Measurements from ENCODE around the gene ELAVL3. TPM values are rescaled to one million over a fixed set of nuclear protein-coding genes. Genes with fewer than 3 reads are reported as not detected.

Gene ELAVL3
- polyA plus RNA-seq, 3 donors: not detected

GRCh38 chr19:11401808-11402543 is 78.9 kb downstream of the ELAVL3 start:
- H3K9ac ChIP-seq (ENCODE audit: insufficient read depth, low read length, poor library complexity, severe bottlenecking): no peak overlapping the region
- H3K4me1 Mint-ChIP-seq: peaks cover 12% of the 10 kb centered on the region
- no peak overlapping the region for H3K27ac ChIP-seq (ENCODE audit: low read depth in 1 of 2, low read length in 2 of 2)
- H3K9me3 Mint-ChIP-seq: no peaks in the 10 kb centered on the region
- no peak for TF ChIP-seq CTCF (IDR thresholded peaks at IDR 0.05)
- 93% methylated on average over 5 of the region's 9 CpGs for WGBS (ENCODE audit: insufficient coverage)
- no peak overlapping the region for H2AFZ ChIP-seq (ENCODE audit: insufficient read depth, low read depth, low read length, poor library complexity, severe bottlenecking)
- no peaks in the 10 kb centered on the region for H3K36me3 ChIP-seq (replicated peaks in 1 of 2; ENCODE audit: control insufficient read depth in 1 of 2, insufficient read depth in 2 of 2, low read length in 2 of 2)
- H3K4me1 ChIP-seq (ENCODE audit: control insufficient read depth in 1 of 2, insufficient read depth in 2 of 2, low read length in 2 of 2): peaks cover 10 to 11% of the 10 kb centered on the region in 2 donors
- peaks cover 0 to 2% of the 10 kb centered on the region in 2 donors for H3K27me3 ChIP-seq (ENCODE audit: control insufficient read depth in 2 of 2, insufficient read depth in 2 of 2, low read length in 2 of 2)
- peaks cover under 1 to 18% (median 14%) of the 10 kb centered on the region in 3 donors for H3K27me3 Mint-ChIP-seq (ENCODE audit: low read depth in 3 of 3)
- H3K79me2 ChIP-seq (ENCODE audit: insufficient read depth, low read length): no peaks in the 10 kb centered on the region
- no peak overlapping the region for H3K27ac Mint-ChIP-seq
- intact Hi-C loops (cut with micrococcal nuclease): no loop called here
- no peaks in the 10 kb centered on the region for H3K9me3 ChIP-seq (replicated peaks in 1 of 2; ENCODE audit: control insufficient read depth in 1 of 2, insufficient read depth in 1 of 2, low read length in 2 of 2)
- H3K36me3 Mint-ChIP-seq: no peaks in the 10 kb centered on the region
- no peaks in the 10 kb centered on the region for H4K20me1 ChIP-seq (ENCODE audit: insufficient read depth, low read length)
- H3K4me3 Mint-ChIP-seq: no peak overlapping the region
- H3K4me2 ChIP-seq (replicated peaks; ENCODE audit: extremely low read depth, low read length, poor library complexity, severe bottlenecking): no peak overlapping the region
- H3K4me3 ChIP-seq (replicated peaks in 1 of 3; ENCODE audit: low read depth in 2 of 3, low read length in 3 of 3): no peak overlapping the region
- no peak for DNase-seq

Small RNA genes lying within 50 kb of the gene (small RNA-seq; reads per million reads assigned to genes)
- not detected for gene MIR7974 (ENCODE audit: insufficient read length, low read depth)
- gene RF00019 (ENCODE audit: insufficient read length, low read depth): not detected
- gene RN7SL833P (ENCODE audit: insufficient read length, low read depth): not detected

Other genes starting within 250 kb of the ELAVL3 start
- gene ANGPTL8, start 241.4 kb downstream of the ELAVL3 start, polyA plus RNA-seq: not detected
- gene DOCK6, start 218.5 kb downstream of the ELAVL3 start, polyA plus RNA-seq: under 1 TPM; 0.03 to 0.93 (median 0.18) TPM
- under 1 TPM in 2 of 3 donors, not detected in 1; 0.08 to 0.31 TPM for gene TSPAN16, start 184.9 kb downstream of the ELAVL3 start, polyA plus RNA-seq
- gene RAB3D, start 141.4 kb downstream of the ELAVL3 start, polyA plus RNA-seq: 10 to 100 TPM; 52.9 to 78.1 (median 60.8) TPM
- 100 to 1,000 TPM; 252 to 335 (median 263) TPM for gene TMEM205, start 134.8 kb downstream of the ELAVL3 start, polyA plus RNA-seq
- gene CCDC159, start 134.5 kb downstream of the ELAVL3 start, polyA plus RNA-seq: 100 to 1,000 TPM in 1 of 3 donors, 10 to 100 TPM in 2; 37.1 to 374 (median 38.3) TPM
- gene PLPPR2, start 125.6 kb downstream of the ELAVL3 start, polyA plus RNA-seq: 10 to 100 TPM; 35.0 to 99.4 (median 45.5) TPM
- 10 to 100 TPM in 1 of 3 donors, 1 to 10 TPM in 2; 5.9 to 11.5 (median 8.7) TPM for gene SWSAP1, start 106.4 kb downstream of the ELAVL3 start, polyA plus RNA-seq
- gene EPOR, start 96.7 kb downstream of the ELAVL3 start, polyA plus RNA-seq: 10 to 100 TPM in 1 of 3 donors, 1 to 10 TPM in 2; 6.8 to 16.8 (median 8.2) TPM
- 1 to 10 TPM in 1 of 3 donors, not detected in 2; 1.7 TPM for gene RGL3, start 61.7 kb downstream of the ELAVL3 start, polyA plus RNA-seq
- gene ODAD3, start 45.9 kb downstream of the ELAVL3 start, polyA plus RNA-seq: under 1 TPM; 0.43 to 0.88 (median 0.61) TPM
- gene PRKCSH, start 45.4 kb downstream of the ELAVL3 start, polyA plus RNA-seq: 100 to 1,000 TPM in 1 of 3 donors, 10 to 100 TPM in 2; 24.9 to 172 (median 28.4) TPM
- gene ZNF653, start 24.8 kb upstream of the ELAVL3 start, polyA plus RNA-seq: 1 to 10 TPM in 2 of 3 donors, under 1 TPM in 1; 0.88 to 8.1 (median 1.2) TPM
- gene ECSIT, start 48.1 kb upstream of the ELAVL3 start, polyA plus RNA-seq: 10 to 100 TPM; 26.4 to 31.6 (median 28.3) TPM
- gene CNN1, start 57.8 kb upstream of the ELAVL3 start, polyA plus RNA-seq: not detected
- 10 to 100 TPM; 48.5 to 95.5 (median 77.5) TPM for gene ELOF1, start 78.2 kb upstream of the ELAVL3 start, polyA plus RNA-seq
- gene ACP5, start 96.6 kb upstream of the ELAVL3 start, polyA plus RNA-seq: 10 to 100 TPM; 20.1 to 58.2 (median 31.2) TPM
- 1 to 10 TPM; 1.7 to 3.7 (median 3.4) TPM for gene ZNF627, start 116.4 kb upstream of the ELAVL3 start, polyA plus RNA-seq

Data from CD14-positive monocyte (primary cell).